ENCODE results near the gene USP34.

USP34 gene

GRCh38 chr2:61229936-61230335, 241.0 kb downstream of the USP34 start:
- Histone ChIP-seq H4K8ac (ENCODE audit: low read length) (no peak overlapping the region), H3K4me1 (ENCODE audit: control insufficient read depth, insufficient read depth, low read depth, low read length) (no peaks in the 10 kb centered on the region), H2BK120ac (ENCODE audit: low read depth, low read length) (no peak overlapping the region), H3K23ac (ENCODE audit: low read length in 2 of 2) (no peak overlapping the region), H3K27ac (ENCODE audit: low read length, poor library complexity, severe bottlenecking) (no peak overlapping the region), H3K14ac (ENCODE audit: low read length in 2 of 2) (no peak overlapping the region), H3K18ac (ENCODE audit: low read depth in 1 of 2, low read length in 2 of 2) (no peak overlapping the region), H2BK12ac (ENCODE audit: low read length in 2 of 2) (no peak overlapping the region), H2AK5ac (ENCODE audit: low read length, severe bottlenecking) (no peak overlapping the region), H3K4me2 (ENCODE audit: low read length, poor library complexity, severe bottlenecking) (no peak overlapping the region), H3K4ac (ENCODE audit: low read depth in 1 of 2, low read length in 2 of 2) (no peak overlapping the region), H3K79me1 (replicated peaks; ENCODE audit: low read length, poor library complexity, severe bottlenecking) (peaks cover 12% of the 10 kb centered on the region), H2BK15ac (ENCODE audit: low read depth, poor library complexity, severe bottlenecking) (no peak overlapping the region), H2AFZ (ENCODE audit: low read depth, low read length) (no peak overlapping the region), H4K91ac (ENCODE audit: low read length) (no peak overlapping the region), H3K9me3 (ENCODE audit: control insufficient read depth, low read length) (no peaks in the 10 kb centered on the region), H2BK5ac (ENCODE audit: low read depth, low read length, poor library complexity, severe bottlenecking) (no peak overlapping the region), H3K36me3 (ENCODE audit: control insufficient read depth in 1 of 2, insufficient read depth in 2 of 2, low read depth in 1 of 2, low read length in 2 of 2) (peaks cover 16 to 95% of the 10 kb centered on the region in 2 experiments), H3K9ac (ENCODE audit: low read length) (no peak overlapping the region), H3K4me3 (ENCODE audit: insufficient read depth in 1 of 2, low read depth in 1 of 2, low read length in 2 of 2) (no peak overlapping the region), H3K27me3 (ENCODE audit: control insufficient read depth in 1 of 2, insufficient read depth in 1 of 2, low read length in 2 of 2) (no peaks in the 10 kb centered on the region)
- 100% methylated on average over 2 of the region's 2 CpGs for WGBS
- DNase-seq = no peak

- H3K14ac ChIP-seq (ENCODE audit: low read length in 2 of 2) = no peak overlapping the region
- no peak overlapping the region for H3K18ac ChIP-seq (ENCODE audit: low read depth in 1 of 2, low read length in 2 of 2)
- H2BK5ac ChIP-seq (ENCODE audit: low read depth, low read length, poor library complexity, severe bottlenecking) = no peak overlapping the region
- H3K4me1 ChIP-seq (ENCODE audit: control insufficient read depth, insufficient read depth, low read depth, low read length) = no peaks in the 10 kb centered on the region
- no peak overlapping the region for H3K27ac ChIP-seq (ENCODE audit: low read length, poor library complexity, severe bottlenecking)
- no peaks in the 10 kb centered on the region for H3K9me3 ChIP-seq (ENCODE audit: control insufficient read depth, low read length)
- no peak for DNase-seq
- H3K36me3 ChIP-seq (ENCODE audit: control insufficient read depth in 1 of 2, insufficient read depth in 2 of 2, low read depth in 1 of 2, low read length in 2 of 2) = peaks cover 6 to 95% of the 10 kb centered on the region in 2 experiments
- no peak overlapping the region for H2BK120ac ChIP-seq (ENCODE audit: low read depth, low read length)
- H3K79me1 ChIP-seq (replicated peaks; ENCODE audit: low read length, poor library complexity, severe bottlenecking) = peaks cover 4% of the 10 kb centered on the region
- H4K8ac ChIP-seq (ENCODE audit: low read length) = no peak overlapping the region
- 96% methylated on average over 8 of the region's 8 CpGs for WGBS
- H4K91ac ChIP-seq (ENCODE audit: low read length) = no peak overlapping the region
- H3K27me3 ChIP-seq (ENCODE audit: control insufficient read depth in 1 of 2, insufficient read depth in 1 of 2, low read length in 2 of 2) = no peaks in the 10 kb centered on the region
- H2BK12ac ChIP-seq (ENCODE audit: low read length in 2 of 2) = no peak overlapping the region
- no peak overlapping the region for H3K4ac ChIP-seq (ENCODE audit: low read depth in 1 of 2, low read length in 2 of 2)
- no peak overlapping the region for H3K4me2 ChIP-seq (ENCODE audit: low read length, poor library complexity, severe bottlenecking)
- no peak overlapping the region for H2BK15ac ChIP-seq (ENCODE audit: low read depth, poor library complexity, severe bottlenecking)
- H2AK5ac ChIP-seq (ENCODE audit: low read length, severe bottlenecking) = no peak overlapping the region
- H3K9ac ChIP-seq (ENCODE audit: low read length) = no peak overlapping the region
- no peak overlapping the region for H3K4me3 ChIP-seq (ENCODE audit: insufficient read depth in 1 of 2, low read depth in 1 of 2, low read length in 2 of 2)
- H3K23ac ChIP-seq (ENCODE audit: low read length in 2 of 2) = no peak overlapping the region
- no peak overlapping the region for H2AFZ ChIP-seq (ENCODE audit: low read depth, low read length)
Measured at GRCh38 chr2:61222567-61222966, 248.3 kb downstream of the USP34 start.

- Histone ChIP-seq H3K4me3 (ENCODE audit: insufficient read depth in 1 of 2, low read depth in 1 of 2, low read length in 2 of 2) (no peak overlapping the region), H2BK15ac (ENCODE audit: low read depth, poor library complexity, severe bottlenecking) (no peak overlapping the region), H3K79me1 (replicated peaks; ENCODE audit: low read length, poor library complexity, severe bottlenecking) (peaks cover 4% of the 10 kb centered on the region), H3K4me1 (ENCODE audit: control insufficient read depth, insufficient read depth, low read depth, low read length) (no peaks in the 10 kb centered on the region), H2BK12ac (ENCODE audit: low read length in 2 of 2) (no peak overlapping the region), H2BK120ac (ENCODE audit: low read depth, low read length) (no peak overlapping the region), H2BK5ac (ENCODE audit: low read depth, low read length, poor library complexity, severe bottlenecking) (no peak overlapping the region), H3K18ac (ENCODE audit: low read depth in 1 of 2, low read length in 2 of 2) (no peak overlapping the region), H4K91ac (ENCODE audit: low read length) (no peak overlapping the region), H3K4me2 (ENCODE audit: low read length, poor library complexity, severe bottlenecking) (no peak overlapping the region), H4K8ac (ENCODE audit: low read length) (no peak overlapping the region), H2AK5ac (ENCODE audit: low read length, severe bottlenecking) (no peak overlapping the region), H3K23ac (ENCODE audit: low read length in 2 of 2) (no peak overlapping the region), H2AFZ (ENCODE audit: low read depth, low read length) (no peak overlapping the region), H3K27ac (ENCODE audit: low read length, poor library complexity, severe bottlenecking) (no peak overlapping the region), H3K36me3 (ENCODE audit: control insufficient read depth in 1 of 2, insufficient read depth in 2 of 2, low read depth in 1 of 2, low read length in 2 of 2) (peaks cover 6 to 95% of the 10 kb centered on the region in 2 experiments), H3K14ac (ENCODE audit: low read length in 2 of 2) (no peak overlapping the region), H3K9me3 (ENCODE audit: control insufficient read depth, low read length) (no peaks in the 10 kb centered on the region), H3K9ac (ENCODE audit: low read length) (no peak overlapping the region), H3K4ac (ENCODE audit: low read depth in 1 of 2, low read length in 2 of 2) (no peak overlapping the region), H3K27me3 (ENCODE audit: control insufficient read depth in 1 of 2, insufficient read depth in 1 of 2, low read length in 2 of 2) (no peaks in the 10 kb centered on the region)
- WGBS = 96% methylated on average over 3 of the region's 5 CpGs
- no peak for DNase-seq
Measured at GRCh38 chr2:61221819-61222218, 249.1 kb downstream of the USP34 start.

GRCh38 chr2:61220768-61221167, 250.1 kb downstream of the USP34 start:
- no peaks in the 10 kb centered on the region for H3K4me1 ChIP-seq (ENCODE audit: control insufficient read depth, insufficient read depth, low read depth, low read length)
- no peak overlapping the region for H2AK5ac ChIP-seq (ENCODE audit: low read length, severe bottlenecking)
- peaks cover 6 to 92% of the 10 kb centered on the region in 2 experiments for H3K36me3 ChIP-seq (ENCODE audit: control insufficient read depth in 1 of 2, insufficient read depth in 2 of 2, low read depth in 1 of 2, low read length in 2 of 2)
- H4K91ac ChIP-seq (ENCODE audit: low read length) = no peak overlapping the region
- WGBS = 88% methylated on average over 2 of the region's 2 CpGs
- no peak overlapping the region for H2BK5ac ChIP-seq (ENCODE audit: low read depth, low read length, poor library complexity, severe bottlenecking)
- H3K4ac ChIP-seq (ENCODE audit: low read depth in 1 of 2, low read length in 2 of 2) = no peak overlapping the region
- no peak overlapping the region for H3K23ac ChIP-seq (ENCODE audit: low read length in 2 of 2)
- DNase-seq = no peak
- no peak overlapping the region for H2BK120ac ChIP-seq (ENCODE audit: low read depth, low read length)
- no peak overlapping the region for H2AFZ ChIP-seq (ENCODE audit: low read depth, low read length)
- no peak overlapping the region for H2BK15ac ChIP-seq (ENCODE audit: low read depth, poor library complexity, severe bottlenecking)
- no peak overlapping the region for H4K8ac ChIP-seq (ENCODE audit: low read length)
- no peak overlapping the region for H3K18ac ChIP-seq (ENCODE audit: low read depth in 1 of 2, low read length in 2 of 2)
- H3K14ac ChIP-seq (ENCODE audit: low read length in 2 of 2) = no peak overlapping the region
- peaks cover 3% of the 10 kb centered on the region for H3K79me1 ChIP-seq (replicated peaks; ENCODE audit: low read length, poor library complexity, severe bottlenecking)
- H3K4me3 ChIP-seq (ENCODE audit: insufficient read depth in 1 of 2, low read depth in 1 of 2, low read length in 2 of 2) = no peak overlapping the region
- H3K27ac ChIP-seq (ENCODE audit: low read length, poor library complexity, severe bottlenecking) = peak overlapping the region; percentile 71
- no peak overlapping the region for H3K9ac ChIP-seq (ENCODE audit: low read length)
- H3K4me2 ChIP-seq (ENCODE audit: low read length, poor library complexity, severe bottlenecking) = no peak overlapping the region
- no peaks in the 10 kb centered on the region for H3K27me3 ChIP-seq (ENCODE audit: control insufficient read depth in 1 of 2, insufficient read depth in 1 of 2, low read length in 2 of 2)
- H2BK12ac ChIP-seq (ENCODE audit: low read length in 2 of 2) = no peak overlapping the region
- H3K9me3 ChIP-seq (ENCODE audit: control insufficient read depth, low read length) = no peaks in the 10 kb centered on the region

Data from mesenchymal stem cell (in vitro differentiated cells and primary cell).